ENCODE data around the gene TDP1.

DNA sequence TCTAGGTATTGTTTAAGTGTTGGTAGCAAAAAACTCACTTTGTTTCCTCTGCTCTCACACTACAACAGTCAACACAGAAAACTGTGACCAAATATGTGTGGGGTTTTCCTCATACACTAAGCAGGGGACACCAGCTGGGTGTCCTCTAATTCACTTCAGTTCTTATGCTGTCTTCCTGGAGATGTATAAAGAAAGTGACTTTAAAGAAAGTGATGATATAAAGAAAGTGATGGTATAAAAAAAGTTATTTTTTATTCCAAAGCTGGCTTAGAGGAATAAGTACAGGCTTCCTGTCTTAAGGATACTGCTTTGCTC is 31.4 kb downstream of the TDP1 start:
- TF ChIP-seq CTCF (IDR thresholded peaks at IDR 0.05) (no peak), EZH2 (IDR thresholded peaks at IDR 0.05) (no peak)

All from neural progenitor cell (in vitro differentiated cells).